ENCODE data around the gene NAT14.

- no peak for TF ChIP-seq EZH2 (optimal IDR thresholded peaks at IDR 0.05; ENCODE audit: low read depth, low read length)
- TF ChIP-seq CTCF (IDR thresholded peaks at IDR 0.05; ENCODE audit: low read length), result no peak
Observed at GRCh38 chr19:55482967-55483705, 1.9 kb upstream of the NAT14 start.

Data from MM.1S (cell line).